ENCODE measurements around the gene FERD3L. TPM values are rescaled to one million over a fixed set of nuclear protein-coding genes. Genes with fewer than 3 reads are reported as not detected.

Gene FERD3L
- total RNA-seq, 2 experiments from 2014 or later: not detected

DNA sequence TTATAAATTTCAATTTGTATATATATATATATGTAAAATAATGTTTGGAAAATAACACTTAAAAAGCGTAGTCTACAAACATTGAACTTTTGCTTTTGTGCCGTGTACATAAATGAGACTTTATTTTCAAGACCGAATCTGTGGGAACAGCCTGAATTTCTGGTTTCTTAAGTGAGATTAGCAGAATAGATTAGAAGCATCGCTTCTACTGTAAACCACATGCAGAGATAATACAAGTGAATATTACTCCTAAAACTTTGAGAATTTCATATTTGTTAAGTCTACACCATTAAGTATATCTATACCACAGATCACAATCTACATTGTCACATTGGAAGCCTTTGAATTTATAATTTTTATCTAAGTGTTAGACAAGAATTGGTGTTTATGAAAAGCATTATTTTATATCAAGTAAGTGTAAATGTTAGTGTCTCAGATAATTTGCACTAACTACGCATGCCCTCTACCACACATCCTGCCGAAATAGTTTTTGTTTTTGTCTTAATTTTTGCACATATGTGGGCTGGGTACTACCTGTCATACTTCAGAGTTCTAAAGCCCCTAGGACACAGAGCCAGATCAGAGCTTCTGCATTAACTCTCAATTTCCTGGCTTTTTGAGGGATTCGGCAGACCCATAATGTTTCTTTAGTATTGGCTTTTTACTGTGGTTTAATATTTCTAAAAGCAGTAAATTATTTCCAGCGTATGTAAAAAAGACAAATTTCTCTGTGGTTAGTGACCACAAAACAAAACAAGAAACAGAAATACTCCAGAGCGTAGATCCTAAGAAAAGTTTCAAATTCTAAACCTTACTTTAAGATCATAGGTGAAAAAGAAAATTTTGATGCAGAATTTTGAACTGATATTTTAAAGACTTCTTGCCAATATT is 47.8 kb downstream of the FERD3L start:
- H3K27me3 Mint-ChIP-seq: peaks cover 4% of the 10 kb centered on the region
- no peak overlapping the region for H3K27ac Mint-ChIP-seq
- H3K4me3 Mint-ChIP-seq: no peak overlapping the region
- no peaks in the 10 kb centered on the region for H3K36me3 Mint-ChIP-seq
- H3K9me3 Mint-ChIP-seq: no peaks in the 10 kb centered on the region
- no peak for DNase-seq
- H3K4me1 Mint-ChIP-seq: no peaks in the 10 kb centered on the region

DNA sequence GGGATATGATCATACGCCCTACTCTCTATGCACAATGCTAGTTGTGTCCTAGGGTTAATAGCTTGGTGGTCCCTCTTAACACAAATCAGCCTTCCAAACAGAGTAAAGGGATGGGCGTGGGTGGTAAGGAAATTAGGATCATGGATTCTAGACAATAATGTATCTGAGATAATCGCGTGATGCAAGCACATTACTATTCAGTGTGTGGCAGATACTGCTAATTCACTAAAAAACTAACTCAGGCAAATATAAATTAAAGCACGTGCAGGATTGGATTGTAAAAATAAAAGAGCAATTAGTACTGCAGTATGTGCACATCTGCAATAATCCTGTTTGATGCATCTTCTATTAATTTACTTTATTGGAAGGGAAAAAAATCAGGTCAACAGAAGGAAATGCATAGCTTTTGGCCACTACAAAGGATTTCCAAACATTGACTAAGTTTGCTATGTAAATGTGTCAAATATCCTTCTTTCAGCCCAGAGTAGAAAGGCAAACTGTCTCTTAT is 49.8 kb downstream of the FERD3L start:
- no peak for DNase-seq
- H3K27ac Mint-ChIP-seq: no peak overlapping the region
- no peaks in the 10 kb centered on the region for H3K27me3 Mint-ChIP-seq
- no peaks in the 10 kb centered on the region for H3K9me3 Mint-ChIP-seq
- H3K36me3 Mint-ChIP-seq: no peaks in the 10 kb centered on the region
- no peaks in the 10 kb centered on the region for H3K4me1 Mint-ChIP-seq
- H3K4me3 Mint-ChIP-seq: no peak overlapping the region

Other genes starting within 250 kb of the FERD3L start
- not detected for gene TWIST1, start 27.8 kb downstream of the FERD3L start, total RNA-seq